ENCODE results near the gene SH2D2A.
"Not testable (repeated sequence)": the region's sequence is repeated elsewhere in the genome, so short reads cannot be mapped to it uniquely, and the experiment has no call there.

SH2D2A gene

DNA sequence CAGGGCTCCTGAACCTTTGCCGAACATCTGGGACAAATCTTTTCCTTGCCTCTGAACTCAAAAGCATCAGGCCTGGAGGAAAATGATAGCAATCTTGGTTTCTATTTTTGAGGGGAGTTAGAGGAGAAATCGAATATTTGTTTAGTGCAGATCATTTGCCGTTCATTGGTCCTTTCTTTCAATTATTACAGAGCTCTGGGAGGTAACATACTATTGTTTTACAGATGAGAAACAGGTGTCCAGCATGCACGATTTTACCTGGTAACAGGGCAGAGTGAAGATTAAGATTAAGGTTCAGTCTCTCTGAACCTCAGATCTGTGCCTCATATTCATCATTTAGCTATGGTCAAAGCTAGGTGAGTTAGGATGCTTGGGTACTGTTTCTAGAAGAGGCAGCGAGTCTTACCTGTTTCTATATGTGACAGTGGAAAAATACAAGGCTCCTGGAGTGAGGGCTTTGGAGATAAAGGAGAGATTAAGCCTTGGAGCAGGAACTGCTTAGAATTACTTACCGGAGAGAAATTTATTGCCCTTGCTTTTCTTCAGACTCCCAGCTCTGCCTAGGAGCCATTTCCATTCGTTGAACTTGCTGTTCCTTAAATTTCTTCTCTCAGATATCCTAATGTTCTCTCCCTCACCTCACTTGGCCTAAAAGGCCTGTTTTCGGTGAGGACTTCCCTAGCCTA, 47.9 kb downstream of the SH2D2A start:
- DNase-seq (ENCODE audit: low read depth): no peak

DNA sequence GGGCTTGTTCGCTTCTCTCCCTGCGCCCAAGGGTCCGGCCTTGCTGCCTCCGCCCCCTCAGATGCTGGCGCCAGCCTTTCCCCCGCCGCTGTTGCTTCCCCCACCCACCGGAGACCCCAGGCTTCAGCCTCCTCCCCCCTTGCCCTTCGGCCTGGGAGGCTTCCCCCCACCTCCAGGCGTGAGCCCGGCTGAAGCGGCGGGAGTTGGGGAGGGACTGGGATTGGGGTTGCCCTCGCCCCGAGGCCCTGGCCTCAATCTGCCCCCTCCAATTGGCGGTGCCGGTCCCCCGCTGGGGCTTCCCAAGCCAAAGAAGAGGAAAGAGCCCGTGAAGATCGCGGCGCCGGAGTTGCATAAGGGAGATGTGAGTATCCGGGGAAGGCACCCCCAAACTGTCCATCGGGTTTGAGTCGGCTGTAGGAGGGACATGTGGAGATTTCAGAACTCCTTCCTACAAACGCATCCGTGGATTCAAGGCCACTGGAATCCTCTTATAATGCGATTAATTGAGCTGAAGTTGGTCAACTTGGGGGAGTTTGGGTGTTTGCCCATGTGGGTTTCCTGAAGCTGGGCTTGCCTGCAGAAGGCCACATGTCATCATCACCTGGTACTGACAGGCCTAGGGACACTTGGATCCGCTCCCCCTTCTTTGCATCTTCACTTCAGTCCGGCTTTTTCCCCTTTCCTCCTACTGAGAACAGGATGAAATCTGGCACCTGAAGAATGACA, 48.6 kb downstream of the SH2D2A start:
- DNase-seq (ENCODE audit: low read depth): no peak

DNA sequence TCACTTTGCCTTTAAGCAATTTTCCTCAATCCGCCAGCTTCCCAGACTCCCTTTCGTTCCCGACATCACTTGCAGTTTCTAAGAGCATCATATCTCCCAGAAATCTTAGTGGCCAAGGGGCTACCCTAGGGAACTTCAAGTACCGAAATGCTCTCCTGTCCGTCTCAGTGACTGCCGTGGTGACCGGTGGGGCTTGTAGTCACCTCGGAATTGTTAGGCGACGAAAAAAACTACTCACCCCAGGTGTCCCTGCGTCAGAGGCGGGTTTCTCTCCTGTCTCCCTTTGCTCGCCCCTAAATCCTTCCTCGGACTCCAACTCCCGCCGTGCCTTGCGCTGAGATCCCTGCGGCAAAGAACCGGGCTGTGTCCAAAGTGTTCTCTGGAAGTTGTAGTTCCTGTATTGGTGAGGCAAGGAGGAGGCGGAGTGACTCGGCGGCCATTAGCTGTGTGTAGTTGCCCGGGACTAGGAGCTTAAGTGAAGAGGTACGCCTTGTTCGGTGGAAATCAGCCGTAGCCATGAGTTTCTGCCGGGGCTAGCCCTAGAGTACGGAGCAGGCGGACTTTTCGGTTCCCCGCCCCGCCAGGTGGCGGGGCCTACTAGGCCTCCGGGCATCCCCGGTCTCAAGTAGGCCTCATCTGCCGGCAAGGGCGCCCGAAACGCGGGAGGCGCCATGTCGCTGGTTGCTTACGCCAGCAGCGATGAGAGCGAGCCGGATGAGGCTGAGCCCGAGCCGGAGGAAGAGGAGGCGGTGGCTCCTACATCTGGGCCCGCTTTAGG, 49.4 kb downstream of the SH2D2A start, which contains the start of gene PRCC:
PRCC (plus strand) TSS at position 435 of the 778 bp plus-strand sequence; CDS start at position 672, 237 bp downstream.
- DNase-seq (ENCODE audit: low read depth): peak; percentile 97

DNA sequence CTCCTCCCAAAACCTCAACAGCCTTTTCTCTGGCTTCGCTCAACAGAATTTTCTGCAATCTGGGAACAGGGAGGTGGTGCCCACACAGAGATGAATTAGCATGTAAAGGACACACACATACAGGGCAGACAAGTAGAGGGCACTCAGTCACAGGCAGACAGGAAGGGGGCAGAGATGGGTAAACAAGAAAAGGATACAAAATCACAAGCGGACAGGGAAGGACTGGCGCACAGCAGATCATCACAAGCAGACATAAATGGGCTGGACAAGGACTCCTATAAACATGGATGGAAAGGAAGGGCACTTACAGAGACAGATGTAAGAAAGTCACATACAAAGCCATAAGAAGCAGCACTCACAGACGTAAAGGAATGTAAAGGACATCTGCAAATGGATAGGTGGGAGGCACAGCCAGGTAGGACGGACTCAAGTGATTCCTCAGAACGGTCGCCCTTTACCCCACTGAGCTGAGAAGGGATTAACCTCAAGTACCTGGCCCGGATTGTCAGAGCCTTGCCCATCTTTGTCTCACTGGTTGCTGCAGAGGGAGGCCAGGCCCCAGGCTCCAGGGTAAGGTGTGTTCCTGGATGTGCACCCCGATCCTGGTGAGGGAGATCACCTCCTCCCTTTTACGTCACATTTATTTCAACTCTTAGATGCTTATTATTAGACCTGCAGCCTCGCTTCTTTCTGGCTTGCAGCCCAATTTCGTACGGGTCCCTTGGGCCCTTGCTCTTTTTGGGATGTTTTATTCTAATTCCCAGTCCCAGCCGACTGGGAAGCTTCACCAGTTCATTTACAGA, 50.1 kb downstream of the SH2D2A start:
- no peak for DNase-seq (ENCODE audit: low read depth)

DNA sequence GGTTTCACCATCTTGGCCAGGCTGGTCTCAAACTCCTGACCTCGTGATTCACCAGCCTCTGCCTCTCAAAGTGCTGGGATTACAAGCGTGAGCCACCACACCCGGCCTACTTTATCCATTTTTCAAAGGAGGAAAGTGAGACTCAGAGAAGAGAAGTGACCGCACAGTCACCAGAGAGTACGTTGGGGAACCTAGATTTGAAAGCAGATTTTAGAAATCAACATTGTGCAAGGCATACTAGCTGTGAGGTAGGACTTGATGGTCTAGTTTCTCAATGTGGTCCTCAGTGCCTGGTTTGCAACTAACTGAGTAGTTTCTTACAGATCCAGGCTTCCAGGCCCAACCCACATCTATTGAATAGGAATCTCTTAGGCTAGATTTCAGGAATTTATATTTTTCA, 51.0 kb downstream of the SH2D2A start:
- no peak for DNase-seq (ENCODE audit: low read depth)

DNA sequence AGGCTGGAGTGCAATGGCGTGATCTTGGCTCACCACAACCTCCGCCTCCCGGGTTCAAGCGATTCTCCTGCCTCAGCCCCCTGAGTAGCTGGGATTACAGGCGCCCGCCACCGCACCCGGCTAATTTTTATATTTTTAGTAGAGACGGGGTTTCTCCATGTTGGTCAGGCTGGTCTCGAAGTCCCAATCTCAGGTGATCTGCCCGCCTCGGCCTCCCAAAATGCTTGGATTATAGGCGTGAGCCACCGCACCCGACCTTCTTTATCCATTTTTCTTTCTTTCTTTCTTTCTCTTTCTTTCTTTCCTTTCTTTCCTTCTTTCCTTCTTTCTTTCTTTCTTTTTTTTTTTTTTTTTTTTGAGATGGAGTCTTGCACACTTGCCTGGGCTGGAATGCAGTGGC, 51.5 kb downstream of the SH2D2A start:
- DNase-seq (ENCODE audit: low read depth): not testable (repeated sequence)

DNA sequence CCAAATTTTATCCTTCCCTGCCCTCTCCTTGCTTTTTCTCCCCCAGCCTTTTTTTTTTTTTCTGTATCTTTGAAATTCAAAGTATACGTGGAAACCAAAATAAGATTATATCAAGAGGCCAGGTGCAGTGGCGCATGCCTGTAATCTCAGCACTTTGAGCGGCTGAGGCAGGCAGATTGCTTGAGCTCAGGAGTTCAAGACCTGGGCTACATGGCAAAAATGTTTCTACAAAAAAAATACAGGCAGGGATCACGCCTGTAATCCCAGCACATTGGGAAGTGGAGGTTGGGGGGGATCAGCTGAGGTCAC, 55.9 kb downstream of the SH2D2A start:
- no peak for DNase-seq (ENCODE audit: low read depth)

DNA sequence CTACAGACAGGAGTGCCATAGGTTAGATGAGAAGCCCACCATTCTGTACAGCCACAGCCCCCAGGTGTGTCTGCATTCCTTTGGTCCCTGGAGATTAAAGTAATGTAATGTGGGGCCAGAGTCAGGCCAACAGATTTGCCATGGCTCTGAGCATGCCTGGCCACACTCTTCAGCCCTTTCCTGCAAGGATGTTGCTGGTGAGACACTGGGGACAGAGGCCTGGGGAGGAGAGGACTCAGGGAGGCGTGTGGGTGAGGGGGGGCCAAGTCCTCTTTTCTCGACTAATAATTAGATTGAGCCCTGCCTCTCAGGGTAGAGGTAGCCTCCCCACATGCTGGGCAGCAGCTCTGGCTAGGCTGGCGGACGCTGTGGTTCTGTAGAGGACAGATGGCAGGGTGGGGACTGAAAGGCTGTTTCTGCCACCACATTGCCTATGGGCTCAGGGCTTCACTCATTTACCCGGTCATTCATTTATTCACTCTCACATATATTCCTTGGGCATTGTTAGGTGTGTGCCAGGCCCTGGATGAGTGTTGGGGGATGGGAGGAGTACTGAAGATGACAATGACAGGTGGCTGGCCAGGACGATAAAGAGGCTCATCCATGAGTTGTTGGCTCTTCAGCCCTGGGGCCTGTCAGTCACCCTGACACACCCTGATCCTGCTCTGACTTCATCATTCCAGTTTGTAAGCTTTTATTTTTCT, 56.4 kb downstream of the SH2D2A start:
- no peak for DNase-seq (ENCODE audit: low read depth)

DNA sequence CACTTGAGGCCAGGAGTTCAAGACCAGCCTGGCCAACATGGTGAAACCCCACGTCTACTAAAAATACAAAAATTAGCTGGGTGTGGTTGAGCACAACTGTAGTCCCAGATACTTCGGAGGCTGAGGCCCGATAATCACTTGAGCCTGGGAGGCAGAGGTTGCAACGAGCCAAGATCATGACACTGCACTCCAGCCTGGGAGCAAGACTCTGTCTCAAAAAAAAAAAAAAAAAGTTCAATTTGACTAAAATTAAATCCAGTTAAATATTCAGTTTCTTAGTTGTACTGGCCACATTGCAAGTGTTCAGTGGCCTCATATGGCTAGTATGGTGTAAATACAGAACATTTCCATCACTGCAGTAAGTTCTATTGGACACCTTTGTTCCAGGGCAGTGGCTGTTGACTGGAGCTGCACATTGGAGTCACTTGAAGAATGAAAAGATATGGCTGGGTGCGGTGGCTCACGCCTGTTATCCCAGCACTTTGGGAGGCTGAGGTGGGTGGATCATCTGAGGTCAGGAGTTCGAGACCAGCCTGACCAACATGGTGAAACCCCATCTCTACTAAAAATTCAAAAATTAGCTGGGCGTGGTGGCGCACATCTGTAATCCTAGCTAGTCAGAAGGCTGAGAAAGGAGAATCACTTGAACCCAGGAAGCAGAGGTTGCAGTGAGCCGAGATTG, 58.9 kb downstream of the SH2D2A start:
- DNase-seq (ENCODE audit: low read depth): not testable (repeated sequence)

DNA sequence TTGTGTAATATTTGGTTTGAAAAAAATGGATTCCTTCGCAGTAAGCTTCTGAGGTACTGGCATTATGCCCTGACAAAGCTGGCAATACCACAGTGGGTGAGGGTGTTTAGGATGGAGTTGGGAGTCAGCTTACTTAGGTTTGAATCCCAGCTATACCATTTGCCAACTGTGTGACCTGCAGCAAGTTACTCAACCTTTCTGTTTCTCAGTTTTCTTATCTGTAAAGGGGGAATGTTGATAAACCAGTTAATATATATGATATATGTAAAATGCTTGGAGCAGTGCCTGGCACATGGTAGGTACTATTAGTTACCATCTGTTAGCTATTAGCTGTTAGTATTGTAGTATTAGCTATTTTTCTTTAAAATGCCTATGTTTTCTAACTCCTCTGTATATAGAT, 60.3 kb downstream of the SH2D2A start:
- DNase-seq (ENCODE audit: low read depth): no peak

Data from stimulated activated CD4-positive, alpha-beta T cell treated with anti-CD3 and anti-CD28 coated beads, Interleukin-2, amount 100 ng/mL, for 4 hours (primary cell).